Sigmoid colon (tissue), 4 donors: ENCODE data around the gene EMC9.

Experiments used
- CTCF ChIP-seq, 4 experiments: fragments of 450-650 bp in 3 of 4; fragments of 200-600 bp in 1 of 4; IDR thresholded peaks; one replicate each; pipeline ENCODE4 v1.5.1; 2016 to 2019; ENCODE audit warnings: antibody characterized with exemption in 4 of 4, mild to moderate bottlenecking in 3 of 4, moderate library complexity in 2 of 4
- EP300 ChIP-seq, 4 donors: sonication (generic); formaldehyde crosslinking; IDR thresholded peaks; one replicate each; pipeline ENCODE4 v1.6.1; 2017; ENCODE audit warnings: antibody characterized with exemption in 4 of 4
- POLR2A ChIP-seq, 2 donors: fragments of 450-650 bp; IDR thresholded peaks; one replicate each; pipeline ENCODE4 v1.6.1; 2016; ENCODE audit warnings: antibody characterized with exemption in 2 of 2, mild to moderate bottlenecking in 2 of 2, moderate library complexity in 2 of 2
- POLR2AphosphoS5 ChIP-seq, 4 donors: sonication (generic); formaldehyde crosslinking; IDR thresholded peaks; one replicate each; pipeline ENCODE4 v1.6.1; 2017; ENCODE audit warnings: antibody characterized with exemption in 4 of 4

GRCh38 chr14:24145690-24146452 is 4.5 kb upstream of the EMC9 start:
- no peak for TF ChIP-seq CTCF (IDR thresholded peaks at IDR 0.05)
- no peak for TF ChIP-seq EP300 (IDR thresholded peaks at IDR 0.05)
- TF ChIP-seq POLR2A (IDR thresholded peaks at IDR 0.05), result no peak
- TF ChIP-seq POLR2AphosphoS5 (IDR thresholded peaks at IDR 0.05), result no peak
